ENCODE data around the gene PIN1. TPM values are rescaled to one million over a fixed set of nuclear protein-coding genes. Genes with fewer than 3 reads are reported as not detected.

PIN1 gene
- total RNA-seq, 1 experiment from 2014 or later = 63.3 TPM

DNA sequence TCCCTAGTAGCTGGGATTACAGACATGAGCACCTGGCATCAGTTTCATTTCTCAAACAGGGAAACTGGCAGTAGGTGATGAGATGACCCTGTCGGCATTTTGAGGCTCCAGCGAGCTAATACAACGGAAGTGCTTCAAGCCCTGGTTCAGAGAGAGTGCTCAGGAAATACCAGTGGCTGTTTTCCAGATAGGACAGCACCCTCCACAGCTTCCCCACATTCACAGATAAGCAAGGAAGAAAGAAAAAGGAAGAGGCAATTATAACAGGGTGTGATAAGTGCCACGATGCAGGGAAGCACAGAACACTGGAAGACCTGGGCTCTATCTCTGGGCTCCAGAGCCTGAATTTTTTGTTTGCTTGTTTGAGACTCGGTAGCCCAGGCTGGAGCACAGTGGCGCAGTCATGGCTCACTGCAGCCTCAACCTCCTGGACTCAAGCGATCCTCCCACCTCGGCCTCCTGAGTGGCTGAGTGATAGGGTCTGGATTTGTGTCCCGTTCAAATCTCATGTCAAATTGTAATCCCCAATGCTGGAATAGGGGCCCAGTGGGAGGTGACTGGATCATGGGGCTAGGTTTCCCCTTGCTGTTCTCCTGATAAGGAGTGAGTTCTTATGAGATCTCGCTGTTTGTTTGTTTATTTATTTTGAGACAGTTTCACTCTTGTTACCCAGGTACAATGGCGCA, 43.5 kb downstream of the PIN1 start:
- TF ChIP-seq, protein P1, sequence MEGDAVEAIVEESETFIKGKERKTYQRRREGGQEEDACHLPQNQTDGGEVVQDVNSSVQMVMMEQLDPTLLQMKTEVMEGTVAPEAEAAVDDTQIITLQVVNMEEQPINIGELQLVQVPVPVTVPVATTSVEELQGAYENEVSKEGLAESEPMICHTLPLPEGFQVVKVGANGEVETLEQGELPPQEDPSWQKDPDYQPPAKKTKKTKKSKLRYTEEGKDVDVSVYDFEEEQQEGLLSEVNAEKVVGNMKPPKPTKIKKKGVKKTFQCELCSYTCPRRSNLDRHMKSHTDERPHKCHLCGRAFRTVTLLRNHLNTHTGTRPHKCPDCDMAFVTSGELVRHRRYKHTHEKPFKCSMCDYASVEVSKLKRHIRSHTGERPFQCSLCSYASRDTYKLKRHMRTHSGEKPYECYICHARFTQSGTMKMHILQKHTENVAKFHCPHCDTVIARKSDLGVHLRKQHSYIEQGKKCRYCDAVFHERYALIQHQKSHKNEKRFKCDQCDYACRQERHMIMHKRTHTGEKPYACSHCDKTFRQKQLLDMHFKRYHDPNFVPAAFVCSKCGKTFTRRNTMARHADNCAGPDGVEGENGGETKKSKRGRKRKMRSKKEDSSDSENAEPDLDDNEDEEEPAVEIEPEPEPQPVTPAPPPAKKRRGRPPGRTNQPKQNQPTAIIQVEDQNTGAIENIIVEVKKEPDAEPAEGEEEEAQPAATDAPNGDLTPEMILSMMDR (IDR thresholded peaks at IDR 0.05; ENCODE audit: insufficient read depth in 1 of 2, low read depth in 1 of 2, low read length in 1 of 2, severe bottlenecking in 1 of 2, unreplicated experiment in 1 of 2) = no peak
- H3K9me3 Mint-ChIP-seq (ENCODE audit: unreplicated experiment) = no peaks in the 10 kb centered on the region
- POLR2A ChIA-PET = no interaction called here
- no peaks in the 10 kb centered on the region for H3K36me3 Mint-ChIP-seq (ENCODE audit: insufficient read depth, unreplicated experiment)
- intact Hi-C loops (cut with micrococcal nuclease; ENCODE audit: unreplicated experiment) = no loop called here
- no peak overlapping the region for H3K27ac Mint-ChIP-seq (ENCODE audit: unreplicated experiment)
- H3K9me3 ChIP-seq = no peaks in the 10 kb centered on the region
- H3K4me3 ChIP-seq (ENCODE audit: low read depth, low read length) = no peak overlapping the region
- H3K4me3 Mint-ChIP-seq (ENCODE audit: unreplicated experiment) = no peak overlapping the region
- H3K4me1 ChIP-seq = no peaks in the 10 kb centered on the region
- H3K4me1 Mint-ChIP-seq (ENCODE audit: low read depth, unreplicated experiment) = no peaks in the 10 kb centered on the region
- no peaks in the 10 kb centered on the region for H3K36me3 ChIP-seq (ENCODE audit: control insufficient read depth, insufficient read depth, low read length)
- no peaks in the 10 kb centered on the region for H3K27me3 Mint-ChIP-seq (ENCODE audit: insufficient read depth, unreplicated experiment)
- CTCF ChIA-PET = no interaction called here
- no TSS peak for BruUV-seq (replicated peaks)
- no peak for DNase-seq
- no peaks in the 10 kb centered on the region for H3K27me3 ChIP-seq (replicated peaks; ENCODE audit: control insufficient read depth, insufficient read depth, low read length)

DNA sequence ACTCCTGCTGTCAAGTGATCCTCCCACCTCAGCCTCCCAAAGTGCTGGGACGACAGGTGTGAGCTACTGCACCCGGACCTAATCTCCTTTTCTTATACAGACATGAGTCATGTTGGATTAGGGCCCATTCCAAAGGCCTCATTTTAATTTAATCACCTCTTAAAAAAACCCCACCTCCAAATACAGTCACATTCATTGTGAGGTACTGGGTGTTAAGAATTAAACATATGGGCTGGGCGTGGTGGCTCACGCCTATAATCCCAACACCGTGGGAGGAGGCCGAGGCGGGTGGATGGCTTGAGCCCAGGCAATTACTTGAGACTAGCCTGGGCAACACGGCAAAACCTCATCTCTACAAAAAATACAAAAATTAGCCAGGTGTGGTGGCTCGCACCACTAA, 46.6 kb downstream of the PIN1 start:
- H3K27me3 Mint-ChIP-seq (ENCODE audit: insufficient read depth, unreplicated experiment) = peaks cover 5% of the 10 kb centered on the region
- POLR2A ChIA-PET = no interaction called here
- no peaks in the 10 kb centered on the region for H3K9me3 Mint-ChIP-seq (ENCODE audit: unreplicated experiment)
- H3K4me1 ChIP-seq = no peaks in the 10 kb centered on the region
- TF ChIP-seq, protein P1 (IDR thresholded peaks at IDR 0.05; ENCODE audit: insufficient read depth in 1 of 2, low read depth in 1 of 2, low read length in 1 of 2, severe bottlenecking in 1 of 2, unreplicated experiment in 1 of 2) = no peak
- H3K27ac Mint-ChIP-seq (ENCODE audit: unreplicated experiment) = no peak overlapping the region
- no peak overlapping the region for H3K4me3 Mint-ChIP-seq (ENCODE audit: unreplicated experiment)
- CTCF ChIA-PET = no interaction called here
- H3K4me3 ChIP-seq (ENCODE audit: low read depth, low read length) = no peak overlapping the region
- H3K4me1 Mint-ChIP-seq (ENCODE audit: low read depth, unreplicated experiment) = no peaks in the 10 kb centered on the region
- no peaks in the 10 kb centered on the region for H3K27me3 ChIP-seq (replicated peaks; ENCODE audit: control insufficient read depth, insufficient read depth, low read length)
- BruUV-seq (replicated peaks) = no TSS peak
- H3K9me3 ChIP-seq = no peaks in the 10 kb centered on the region
- H3K36me3 ChIP-seq (ENCODE audit: control insufficient read depth, insufficient read depth, low read length) = no peaks in the 10 kb centered on the region
- no peaks in the 10 kb centered on the region for H3K36me3 Mint-ChIP-seq (ENCODE audit: insufficient read depth, unreplicated experiment)
- no peak for DNase-seq
- intact Hi-C loops (cut with micrococcal nuclease; ENCODE audit: unreplicated experiment) = no loop called here

DNA sequence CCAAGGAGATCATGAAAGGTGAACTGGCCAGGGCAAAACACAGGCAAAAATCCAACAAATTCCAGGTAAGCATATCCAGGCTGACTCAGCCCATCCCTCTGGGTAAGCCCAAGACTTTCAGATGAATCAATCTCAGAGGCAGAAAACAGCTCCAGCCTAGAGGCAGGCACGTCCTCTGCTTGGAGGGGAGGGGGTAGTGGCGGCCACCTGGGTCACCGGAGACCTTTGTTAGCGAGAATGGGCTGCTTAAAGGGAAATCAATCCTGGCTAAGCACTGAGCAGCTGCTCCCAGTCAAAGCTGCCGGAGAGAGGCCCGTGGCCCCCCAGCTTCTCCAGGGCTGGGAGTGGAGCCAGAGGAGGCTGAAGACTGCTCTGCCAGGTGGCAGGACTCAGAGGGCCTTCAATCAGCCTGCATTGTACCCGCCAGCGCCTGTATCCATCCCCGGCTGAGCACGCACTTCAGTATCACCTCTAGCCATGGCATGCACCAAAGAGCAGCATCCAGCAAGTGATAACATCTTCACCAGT, 48.2 kb downstream of the PIN1 start:
- no TSS peak for BruUV-seq (replicated peaks)
- Histone ChIP-seq H3K4me1 (no peaks in the 10 kb centered on the region), H3K27me3 (replicated peaks; ENCODE audit: control insufficient read depth, insufficient read depth, low read length) (no peaks in the 10 kb centered on the region), H3K9me3 (no peaks in the 10 kb centered on the region), H3K36me3 (ENCODE audit: control insufficient read depth, insufficient read depth, low read length) (no peaks in the 10 kb centered on the region), H3K4me3 (ENCODE audit: low read depth, low read length) (no peak overlapping the region)
- POLR2A ChIA-PET = no interaction called here
- H3K27me3 Mint-ChIP-seq (ENCODE audit: insufficient read depth, unreplicated experiment) = peaks cover 7% of the 10 kb centered on the region
- intact Hi-C loops (cut with micrococcal nuclease; ENCODE audit: unreplicated experiment) = no loop called here
- H3K36me3 Mint-ChIP-seq (ENCODE audit: insufficient read depth, unreplicated experiment) = peaks cover 6% of the 10 kb centered on the region
- no peak for DNase-seq
- TF ChIP-seq, protein P1 (IDR thresholded peaks at IDR 0.05; ENCODE audit: insufficient read depth in 1 of 2, low read depth in 1 of 2, low read length in 1 of 2, severe bottlenecking in 1 of 2, unreplicated experiment in 1 of 2) = no peak
- H3K4me3 Mint-ChIP-seq (ENCODE audit: unreplicated experiment) = no peak overlapping the region
- no peaks in the 10 kb centered on the region for H3K9me3 Mint-ChIP-seq (ENCODE audit: unreplicated experiment)
- H3K27ac Mint-ChIP-seq (ENCODE audit: unreplicated experiment) = no peak overlapping the region
- CTCF ChIA-PET = no interaction called here
- H3K4me1 Mint-ChIP-seq (ENCODE audit: low read depth, unreplicated experiment) = no peaks in the 10 kb centered on the region

Measured in Caco-2 (cell line).